ENCODE measurements around the gene ZBTB40. TPM values are rescaled to one million over a fixed set of nuclear protein-coding genes. Genes with fewer than 3 reads are reported as not detected.

ZBTB40 gene
- total RNA-seq, 1 experiment from 2014 or later = 11.5 TPM

GRCh38 chr1:22471610-22472009 lies 20.0 kb downstream of the ZBTB40 start (continued):
- no peak for TF ChIP-seq E2F5 (CRISPR knock-in tag; IDR thresholded peaks at IDR 0.05)
- TF ChIP-seq TP53 (CRISPR knock-in tag; IDR thresholded peaks at IDR 0.05) = no peak
- TF ChIP-seq GABPB1 (CRISPR knock-in tag; IDR thresholded peaks at IDR 0.05) = no peak
- TF ChIP-seq ZNF281 (CRISPR knock-in tag; IDR thresholded peaks at IDR 0.05) = no peak
- no peak for TF ChIP-seq NFATC4 (CRISPR knock-in tag; IDR thresholded peaks at IDR 0.05)
- no peak for TF ChIP-seq RORB (CRISPR knock-in tag; IDR thresholded peaks at IDR 0.05)
- no peak for TF ChIP-seq ZNF512 (CRISPR knock-in tag; IDR thresholded peaks at IDR 0.05; ENCODE audit: borderline replicate concordance)
- TF ChIP-seq IRF2 (CRISPR knock-in tag; IDR thresholded peaks at IDR 0.05; ENCODE audit: borderline replicate concordance, low read depth) = no peak

GRCh38 chr1:22472596-22472995 lies 20.9 kb downstream of the ZBTB40 start:
- Mint-ChIP-seq H3K27me3 (ENCODE audit: low read depth) (no peaks in the 10 kb centered on the region), H3K27ac (no peak overlapping the region), H3K36me3 (no peaks in the 10 kb centered on the region), H3K4me1 (peaks cover 6% of the 10 kb centered on the region; the same call in 1 of the 2 replicates), H3K9me3 (no peaks in the 10 kb centered on the region), H3K4me3 (no peak overlapping the region)
- TF ChIP-seq ELF4 (CRISPR knock-in tag; IDR thresholded peaks at IDR 0.05; ENCODE audit: low read depth) (no peak), TEAD1 (CRISPR knock-in tag; IDR thresholded peaks at IDR 0.05) (no peak), SOX15 (CRISPR knock-in tag; IDR thresholded peaks at IDR 0.05) (no peak), MYBL2 (CRISPR knock-in tag; IDR thresholded peaks at IDR 0.05) (no peak), NFYB (CRISPR knock-in tag; conservative IDR thresholded peaks at IDR 0.05; ENCODE audit: low read depth) (no peak), ZNF671 (CRISPR knock-in tag; IDR thresholded peaks at IDR 0.05) (no peak), JAZF1 (CRISPR knock-in tag; IDR thresholded peaks at IDR 0.05) (no peak), ZNF396 (CRISPR knock-in tag; IDR thresholded peaks at IDR 0.05; ENCODE audit: borderline replicate concordance) (no peak), ZNF423 (CRISPR knock-in tag; IDR thresholded peaks at IDR 0.05) (no peak), CREM (CRISPR knock-in tag; IDR thresholded peaks at IDR 0.05) (no peak), PRDM15 (CRISPR knock-in tag; IDR thresholded peaks at IDR 0.05) (no peak), ZNF512 (CRISPR knock-in tag; IDR thresholded peaks at IDR 0.05; ENCODE audit: borderline replicate concordance) (no peak)
- CTCF ChIA-PET = no interaction called here
- ATAC-seq (no peak), DNase-seq (ENCODE audit: low spot score) (no peak)
- POLR2A ChIA-PET = no interaction called here
